Retinal pigment epithelial cell (primary cell): ENCODE results near the gene ENC1.

Experiments used
- DNase-seq: peaks from one replicate; pipeline ENCODE4 v3.0.0-alpha.2; 2010; ENCODE audit warnings: low read depth
- H3K4me3 ChIP-seq: 2 replicates; pipeline ENCODE4 v1.5.1; 2011; ENCODE audit warnings: mild to moderate bottlenecking, low read length, control low read depth, moderate library complexity
- TF ChIP-seq, protein P1 (sequence below): conservative IDR thresholded peaks from 2 replicates; pipeline ENCODE4 v1.5.1; 2011; ENCODE audit warnings: low read depth, low read length, control low read depth, inconsistent platforms

The ENC1 gene

DNA sequence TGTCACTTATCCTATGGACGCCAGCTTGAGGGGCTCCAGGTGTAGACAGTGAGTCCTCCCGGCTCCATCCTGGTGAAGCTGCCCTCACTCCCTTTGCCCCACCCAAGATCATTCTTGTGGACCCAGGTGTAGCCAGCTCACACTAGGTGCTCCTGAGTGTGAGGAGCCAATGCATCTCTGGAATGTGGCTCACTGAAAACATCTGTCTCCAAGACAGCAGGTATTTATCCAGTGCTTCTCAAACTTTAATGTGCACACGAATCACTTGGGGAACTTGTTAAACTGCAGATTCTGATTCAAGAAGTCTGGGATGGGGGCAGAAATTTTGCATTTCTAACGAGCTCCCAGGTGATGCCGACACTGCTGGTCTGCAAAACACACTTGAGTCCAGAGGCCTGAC is 13.5 kb upstream of the ENC1 start:
- H3K4me3 ChIP-seq = no peak overlapping the region
- DNase-seq = no peak
- TF ChIP-seq, protein P1, sequence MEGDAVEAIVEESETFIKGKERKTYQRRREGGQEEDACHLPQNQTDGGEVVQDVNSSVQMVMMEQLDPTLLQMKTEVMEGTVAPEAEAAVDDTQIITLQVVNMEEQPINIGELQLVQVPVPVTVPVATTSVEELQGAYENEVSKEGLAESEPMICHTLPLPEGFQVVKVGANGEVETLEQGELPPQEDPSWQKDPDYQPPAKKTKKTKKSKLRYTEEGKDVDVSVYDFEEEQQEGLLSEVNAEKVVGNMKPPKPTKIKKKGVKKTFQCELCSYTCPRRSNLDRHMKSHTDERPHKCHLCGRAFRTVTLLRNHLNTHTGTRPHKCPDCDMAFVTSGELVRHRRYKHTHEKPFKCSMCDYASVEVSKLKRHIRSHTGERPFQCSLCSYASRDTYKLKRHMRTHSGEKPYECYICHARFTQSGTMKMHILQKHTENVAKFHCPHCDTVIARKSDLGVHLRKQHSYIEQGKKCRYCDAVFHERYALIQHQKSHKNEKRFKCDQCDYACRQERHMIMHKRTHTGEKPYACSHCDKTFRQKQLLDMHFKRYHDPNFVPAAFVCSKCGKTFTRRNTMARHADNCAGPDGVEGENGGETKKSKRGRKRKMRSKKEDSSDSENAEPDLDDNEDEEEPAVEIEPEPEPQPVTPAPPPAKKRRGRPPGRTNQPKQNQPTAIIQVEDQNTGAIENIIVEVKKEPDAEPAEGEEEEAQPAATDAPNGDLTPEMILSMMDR = no peak

DNA sequence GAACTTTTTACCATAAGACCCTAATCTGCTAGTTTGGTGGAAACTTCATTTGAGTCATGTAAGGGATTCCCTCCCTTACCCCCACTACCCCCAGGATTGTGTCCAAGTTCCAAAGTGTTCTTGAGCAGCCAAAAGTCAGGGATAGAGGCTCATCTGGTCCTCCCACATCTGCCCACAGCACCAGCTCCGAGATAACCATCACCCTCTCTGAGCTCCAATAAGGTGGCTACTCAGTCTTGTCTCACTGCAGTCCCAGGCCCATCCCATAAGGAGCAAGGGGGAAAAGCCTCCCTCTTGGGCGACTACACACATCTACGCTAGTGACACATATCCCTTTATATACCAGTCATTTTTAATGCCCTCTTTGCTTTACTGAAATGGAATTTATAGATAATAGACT is 12.0 kb upstream of the ENC1 start:
- TF ChIP-seq, protein P1 = no peak
- no peak for DNase-seq
- no peak overlapping the region for H3K4me3 ChIP-seq

DNA sequence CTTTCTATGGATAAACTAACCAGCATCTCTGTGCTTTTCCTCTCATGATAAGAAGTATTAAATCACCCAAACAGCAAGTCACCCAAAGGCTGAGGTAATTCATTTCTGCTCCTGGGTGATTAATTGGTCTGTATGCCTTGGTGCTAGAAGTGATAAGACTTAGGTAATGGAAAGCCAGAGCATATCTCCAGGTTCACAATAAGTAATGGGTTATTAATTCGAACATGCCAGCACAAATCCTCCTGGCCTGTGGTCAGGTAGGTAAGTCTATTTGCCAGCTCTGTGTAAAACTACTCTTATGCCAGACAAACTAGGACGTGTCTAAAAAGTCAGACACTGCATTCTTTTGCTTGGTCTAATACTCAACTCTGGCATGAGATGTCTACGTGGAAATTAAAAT is 11.2 kb upstream of the ENC1 start:
- TF ChIP-seq, protein P1 = no peak
- DNase-seq = no peak
- no peak overlapping the region for H3K4me3 ChIP-seq

DNA sequence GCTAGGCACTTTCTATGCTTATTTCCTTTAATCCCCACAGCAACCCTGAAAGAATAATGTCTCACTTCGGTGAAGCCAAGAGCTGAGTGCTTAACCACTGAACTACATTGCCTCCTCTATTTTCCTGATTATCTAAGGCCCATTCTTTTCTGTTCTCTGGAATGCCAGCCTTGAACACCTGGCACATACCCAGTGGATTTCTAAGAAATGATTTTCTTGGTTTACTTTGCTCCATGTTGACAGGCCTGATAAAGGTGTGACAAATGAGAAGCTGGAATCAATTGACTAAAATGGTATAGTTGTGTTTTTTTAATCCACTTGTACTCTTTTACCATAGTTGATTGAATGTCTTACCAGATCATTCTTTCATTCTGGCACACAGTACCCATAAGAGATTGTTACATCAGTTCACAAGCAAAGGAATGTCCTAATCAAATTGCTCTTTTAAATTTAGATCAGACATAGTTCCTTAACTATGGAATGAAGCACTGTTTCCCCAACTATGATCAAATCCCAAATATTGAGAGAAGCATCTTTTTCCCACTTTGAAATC is 9.0 kb upstream of the ENC1 start:
- no peak for DNase-seq
- H3K4me3 ChIP-seq = no peak overlapping the region
- TF ChIP-seq, protein P1 = no peak

DNA sequence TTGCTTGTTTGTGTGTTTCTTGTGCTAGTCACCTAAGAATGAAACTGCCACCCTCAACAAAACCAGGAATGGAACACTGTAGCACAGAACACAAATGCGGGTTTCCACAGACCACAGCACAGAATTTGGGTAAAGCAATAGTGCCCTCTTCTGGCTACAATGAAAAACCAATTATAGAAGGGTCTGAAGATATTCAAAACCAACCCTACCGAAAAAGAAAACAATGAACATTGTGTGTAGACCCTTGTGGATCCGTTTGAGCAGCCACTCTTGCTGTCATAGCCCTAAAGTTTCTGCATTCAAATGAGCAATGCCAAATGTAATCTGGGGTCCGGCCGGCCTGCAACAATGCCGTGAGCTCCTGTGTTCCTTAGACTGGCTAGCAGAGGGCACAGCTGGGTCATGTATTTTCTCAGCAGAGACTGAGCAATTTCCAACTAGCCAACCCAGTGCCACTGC is 8.3 kb upstream of the ENC1 start:
- no peak for DNase-seq
- no peak overlapping the region for H3K4me3 ChIP-seq
- TF ChIP-seq, protein P1 = peak; percentile 59

DNA sequence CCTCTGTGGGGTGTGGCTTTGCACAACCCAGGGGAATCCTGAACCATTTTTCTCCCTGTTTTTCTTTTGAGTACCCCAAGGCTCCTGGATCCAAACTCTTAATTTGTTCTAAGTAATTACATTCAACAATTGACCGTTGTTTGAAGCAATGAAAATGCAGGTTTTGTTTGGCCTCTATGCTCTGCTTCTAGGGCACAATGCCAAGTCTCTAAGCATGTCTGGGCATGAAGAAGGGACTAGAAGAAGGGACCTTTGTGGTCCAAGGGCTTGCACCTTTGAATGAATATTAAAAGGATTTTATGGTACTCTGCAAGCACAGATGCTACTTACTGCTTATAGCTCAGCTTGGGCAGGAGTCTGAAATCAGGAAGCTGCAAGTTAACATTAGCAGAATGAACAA is 6.6 kb upstream of the ENC1 start:
- DNase-seq = no peak
- TF ChIP-seq, protein P1 = no peak
- no peak overlapping the region for H3K4me3 ChIP-seq

DNA sequence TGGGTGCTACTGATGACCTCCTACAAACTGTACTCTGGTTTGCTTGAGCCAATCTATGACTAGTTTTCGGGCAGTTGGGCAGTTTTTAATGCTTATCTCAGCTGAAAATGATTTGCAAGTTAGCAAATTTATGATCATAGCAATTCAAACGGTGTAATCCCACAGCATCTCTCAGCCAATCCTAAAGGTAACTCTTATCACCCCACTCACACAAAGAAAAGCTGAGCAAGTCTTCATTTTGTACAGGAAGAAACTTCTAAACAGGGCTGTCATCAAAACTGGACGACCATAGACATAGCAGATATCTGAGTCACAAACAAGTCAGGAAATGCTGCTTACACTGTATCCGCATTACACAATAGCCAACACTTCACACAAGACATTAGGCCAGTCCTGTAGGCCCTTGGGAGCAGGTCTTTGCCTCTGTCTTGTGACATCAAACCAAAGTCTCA is 2.6 kb upstream of the ENC1 start:
- H3K4me3 ChIP-seq = no peak overlapping the region
- TF ChIP-seq, protein P1 = no peak
- peak; percentile 92 for DNase-seq
